Cardiac muscle cell (in vitro differentiated cells and primary cell): ENCODE data around the gene NLRP3. TPM values are rescaled to one million over a fixed set of nuclear protein-coding genes. Genes with fewer than 3 reads are reported as not detected.

Experiments
- DNase-seq, 2 donors: peaks; one replicate each; pipeline versions ENCODE4 v3.0.0 to v3.0.0-alpha.2; 2010 to 2017; ENCODE audit warnings: low read depth in 1 of 2, low spot score in 1 of 2
- H3K27ac ChIP-seq: fragments of 200-600 bp; sonication (generic); 2 replicates; pipeline ENCODE4 v1.5.1; 2016
- H3K27me3 ChIP-seq: fragments of 200-600 bp; sonication (generic); 2 replicates; pipeline ENCODE4 v1.6.0; 2016; ENCODE audit warnings: control low read depth
- H3K36me3 ChIP-seq: fragments of 200-600 bp; sonication (generic); 2 replicates; pipeline ENCODE4 v1.5.1; 2016; ENCODE audit warnings: control low read depth
- H3K4me1 ChIP-seq: fragments of 200-600 bp; sonication (generic); 2 replicates; pipeline ENCODE4 v1.8.1; 2017; ENCODE audit warnings: low read depth, mild to moderate bottlenecking, mixed run types
- H3K4me3 ChIP-seq: fragments of 200-600 bp; sonication (generic); 2 replicates; pipeline ENCODE4 v1.5.1; 2016; ENCODE audit warnings: mild to moderate bottlenecking
- H3K9me3 ChIP-seq: fragments of 200-600 bp; sonication (generic); 2 replicates; pipeline ENCODE4 v1.5.1; 2017; ENCODE audit warnings: low read depth, mild to moderate bottlenecking, control low read depth
- CTCF ChIP-seq: IDR thresholded peaks from 2 replicates; pipeline ENCODE4 v1.5.1; 2012; ENCODE audit warnings: low read depth, mild to moderate bottlenecking, low read length
- polyA plus RNA-seq: library from polyadenylated mRNA; unstranded; fragments of >200 nt; fragmentation: Nextera tagmentation; extraction: Ambion mirVana; gene quantifications from 2 replicates; pipeline ENCODE4 v1.2.1, GENCODE V29; 2016
- total RNA-seq: library from RNA; depleted of rRNA; stranded (reverse); fragments of >200 nt; gene quantifications from 2 replicates; pipeline ENCODE4 v1.2.3, GENCODE V29; 2016

NLRP3 gene
- total and polyA plus RNA-seq, 2 experiments from 2014 or later = 1.5 TPM; not detected in 1

DNA sequence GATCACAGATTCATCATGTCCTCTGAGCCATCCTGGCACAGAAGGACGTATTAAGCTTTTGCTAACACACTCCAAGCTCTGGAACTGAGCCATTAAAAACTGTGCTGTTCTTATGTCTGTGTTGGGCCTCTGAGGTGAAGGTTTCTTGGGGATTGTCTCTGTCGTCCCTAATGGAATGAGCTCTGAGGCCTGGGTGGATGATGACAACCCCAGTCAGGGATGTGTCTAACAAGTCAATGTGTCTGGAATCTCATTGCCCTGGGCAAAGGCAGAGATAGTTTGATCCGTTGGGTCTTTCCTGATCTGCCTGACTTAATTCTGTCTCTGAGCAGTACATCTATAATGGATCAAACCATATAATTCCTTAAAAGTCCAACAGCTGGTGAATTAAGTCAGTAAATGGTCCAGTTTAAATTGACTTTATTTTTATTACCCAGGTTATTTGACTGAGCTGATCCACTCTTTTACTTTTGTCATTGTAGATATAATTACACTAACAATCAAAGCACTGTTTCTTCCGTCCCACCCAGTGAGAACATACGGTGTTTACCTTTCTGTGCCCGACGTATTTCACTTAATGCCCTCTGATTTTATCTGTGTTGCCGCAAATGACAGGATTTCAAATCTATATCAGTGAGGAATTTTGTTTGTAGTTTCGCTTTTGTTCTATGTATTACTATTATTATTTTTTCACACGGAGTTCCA lies 80.8 kb downstream of the NLRP3 start:
- no peaks in the 10 kb centered on the region for H3K36me3 ChIP-seq
- no peak for TF ChIP-seq CTCF
- DNase-seq = no peak
- no peak overlapping the region for H3K27ac ChIP-seq
- no peaks in the 10 kb centered on the region for H3K4me1 ChIP-seq
- H3K27me3 ChIP-seq = no peaks in the 10 kb centered on the region
- H3K4me3 ChIP-seq = no peak overlapping the region
- no peaks in the 10 kb centered on the region for H3K9me3 ChIP-seq

Other genes with a start within 250 kb of the NLRP3 start
- gene ZNF124, start 244.2 kb upstream of the NLRP3 start, total RNA-seq = 52.6 and 53.9 TPM in 2 replicates
- gene ZNF124, start 244.2 kb upstream of the NLRP3 start, polyA plus RNA-seq = 8.0 and 8.2 TPM in 2 replicates
- not detected in 2 replicates for gene VN1R5, start 160.1 kb upstream of the NLRP3 start, total RNA-seq
- not detected in 2 replicates for gene VN1R5, start 160.1 kb upstream of the NLRP3 start, polyA plus RNA-seq
- 55.8 and 108 TPM in 2 replicates for gene ZNF496, start 84.3 kb upstream of the NLRP3 start, total RNA-seq
- 18.8 and 22.6 TPM in 2 replicates for gene ZNF496, start 84.3 kb upstream of the NLRP3 start, polyA plus RNA-seq
- not detected in 2 replicates for gene OR2B11, start 41.9 kb downstream of the NLRP3 start, total RNA-seq
- not detected in 2 replicates for gene OR2B11, start 41.9 kb downstream of the NLRP3 start, polyA plus RNA-seq
- not detected in 2 replicates for gene OR2C3, start 120.3 kb downstream of the NLRP3 start, total RNA-seq
- gene OR2C3, start 120.3 kb downstream of the NLRP3 start, polyA plus RNA-seq = not detected in 2 replicates
- gene GCSAML, start 133.0 kb downstream of the NLRP3 start, total RNA-seq = not detected in 2 replicates
- gene GCSAML, start 133.0 kb downstream of the NLRP3 start, polyA plus RNA-seq = not detected in 2 replicates
- gene OR2G2, start 172.2 kb downstream of the NLRP3 start, total RNA-seq = not detected in 2 replicates
- not detected in 2 replicates for gene OR2G2, start 172.2 kb downstream of the NLRP3 start, polyA plus RNA-seq
- not detected in 2 replicates for gene OR2G3, start 189.4 kb downstream of the NLRP3 start, total RNA-seq
- gene OR2G3, start 189.4 kb downstream of the NLRP3 start, polyA plus RNA-seq = not detected in 2 replicates